Mesothelial cell of epicardium (in vitro differentiated cells): ENCODE measurements around the gene ABRAXAS1. TPM values are rescaled to one million over a fixed set of nuclear protein-coding genes. Genes with fewer than 3 reads are reported as not detected.

Experiments used
- DNase-seq, 2 experiments: peaks; one replicate each; pipeline ENCODE4 v3.0.0; 2021; ENCODE audit warnings: low spot score in 2 of 2; ENCODE audit not compliant: unreplicated experiment in 2 of 2
- H3K27ac Mint-ChIP-seq: 2 replicates; pipeline ENCODE4 v1.8.0; 2021; ENCODE audit warnings: mixed read lengths
- H3K27me3 Mint-ChIP-seq: 2 replicates; pipeline ENCODE4 v1.8.0; 2021; ENCODE audit warnings: low read depth, mixed read lengths
- H3K36me3 Mint-ChIP-seq: 2 replicates; pipeline ENCODE4 v1.8.0; 2021; ENCODE audit warnings: mixed read lengths
- H3K4me1 Mint-ChIP-seq: 2 replicates; pipeline ENCODE4 v1.8.0; 2021; ENCODE audit warnings: mixed read lengths
- H3K4me3 Mint-ChIP-seq: 2 replicates; pipeline ENCODE4 v1.8.0; 2021; ENCODE audit warnings: mild to moderate bottlenecking, moderate library complexity, mixed read lengths
- H3K9me3 Mint-ChIP-seq: 2 replicates; pipeline ENCODE4 v1.8.0; 2021; ENCODE audit warnings: mixed read lengths
- total RNA-seq: library from RNA; stranded (reverse); gene quantifications from 3 replicates; pipeline ENCODE4 v1.2.1, GENCODE V29; 2021
- TF ChIP-seq, protein P1 (sequence below): fragments of 200-600 bp; sonication (generic); IDR thresholded peaks from one replicate; pipeline ENCODE4 v1.5.0; 2021; ENCODE audit warnings: antibody characterized with exemption; ENCODE audit not compliant: unreplicated experiment

Gene ABRAXAS1
- total RNA-seq, 1 donor from 2014 or later = 23.2 TPM

DNA sequence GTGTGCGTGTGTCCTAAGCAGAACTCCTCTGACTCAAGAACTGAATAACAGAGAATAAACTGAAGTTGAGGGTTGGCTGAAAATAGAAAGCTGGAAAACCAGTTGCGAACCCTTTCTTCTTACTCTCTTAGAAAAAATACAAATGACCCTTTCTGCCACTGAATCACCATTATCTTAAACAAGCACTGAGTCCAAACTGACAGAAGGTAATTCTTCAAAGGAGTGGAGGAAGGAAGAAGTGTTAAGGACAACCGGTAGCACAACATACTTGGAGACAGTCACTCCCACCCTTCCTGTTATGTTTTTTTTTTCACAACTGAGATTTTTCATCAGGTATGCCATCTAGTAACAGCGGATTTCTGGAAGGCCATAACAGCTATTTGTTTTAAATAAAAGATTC, 67.3 kb downstream of the ABRAXAS1 start:
- Mint-ChIP-seq H3K9me3 (no peaks in the 10 kb centered on the region), H3K27ac (peak overlapping the region; percentile 78), H3K27me3 (no peaks in the 10 kb centered on the region), H3K4me3 (no peak overlapping the region), H3K4me1 (peaks cover 20% of the 10 kb centered on the region), H3K36me3 (peaks cover 15% of the 10 kb centered on the region)
- TF ChIP-seq, protein P1, sequence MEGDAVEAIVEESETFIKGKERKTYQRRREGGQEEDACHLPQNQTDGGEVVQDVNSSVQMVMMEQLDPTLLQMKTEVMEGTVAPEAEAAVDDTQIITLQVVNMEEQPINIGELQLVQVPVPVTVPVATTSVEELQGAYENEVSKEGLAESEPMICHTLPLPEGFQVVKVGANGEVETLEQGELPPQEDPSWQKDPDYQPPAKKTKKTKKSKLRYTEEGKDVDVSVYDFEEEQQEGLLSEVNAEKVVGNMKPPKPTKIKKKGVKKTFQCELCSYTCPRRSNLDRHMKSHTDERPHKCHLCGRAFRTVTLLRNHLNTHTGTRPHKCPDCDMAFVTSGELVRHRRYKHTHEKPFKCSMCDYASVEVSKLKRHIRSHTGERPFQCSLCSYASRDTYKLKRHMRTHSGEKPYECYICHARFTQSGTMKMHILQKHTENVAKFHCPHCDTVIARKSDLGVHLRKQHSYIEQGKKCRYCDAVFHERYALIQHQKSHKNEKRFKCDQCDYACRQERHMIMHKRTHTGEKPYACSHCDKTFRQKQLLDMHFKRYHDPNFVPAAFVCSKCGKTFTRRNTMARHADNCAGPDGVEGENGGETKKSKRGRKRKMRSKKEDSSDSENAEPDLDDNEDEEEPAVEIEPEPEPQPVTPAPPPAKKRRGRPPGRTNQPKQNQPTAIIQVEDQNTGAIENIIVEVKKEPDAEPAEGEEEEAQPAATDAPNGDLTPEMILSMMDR = no peak
- no peak for DNase-seq

DNA sequence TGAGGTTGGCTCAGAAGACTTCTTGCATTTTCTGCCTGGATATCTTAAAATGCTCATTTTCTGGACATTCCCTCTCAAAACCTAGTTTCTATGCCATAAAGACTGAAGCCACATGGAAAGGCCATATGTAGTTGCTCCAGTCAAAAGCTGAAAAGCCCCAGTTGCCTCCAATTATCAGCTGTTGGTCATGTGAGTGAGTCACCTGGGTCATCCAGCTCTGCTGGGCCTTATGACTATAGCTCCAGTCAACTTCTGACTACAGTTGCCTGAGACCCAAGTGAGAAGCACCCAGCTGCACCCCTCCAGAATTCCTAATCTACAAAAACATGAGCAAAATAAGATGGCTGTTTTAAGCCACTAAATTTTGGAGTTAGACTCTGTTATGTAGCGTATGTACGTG, 71.2 kb downstream of the ABRAXAS1 start:
- Mint-ChIP-seq H3K36me3 (peaks cover 11% of the 10 kb centered on the region), H3K4me3 (no peak overlapping the region), H3K9me3 (no peaks in the 10 kb centered on the region), H3K4me1 (peaks cover 22% of the 10 kb centered on the region), H3K27ac (no peak overlapping the region), H3K27me3 (no peaks in the 10 kb centered on the region)
- DNase-seq = no peak
- TF ChIP-seq, protein P1 = no peak

Other genes starting within 250 kb of the ABRAXAS1 start
- gene COQ2, start 200.3 kb downstream of the ABRAXAS1 start, total RNA-seq = 7.3 to 8.0 TPM (median 7.9 TPM) in 3 replicates
- 0.80 to 1.0 TPM (median 0.97 TPM) in 3 replicates for gene HPSE, start 150.3 kb downstream of the ABRAXAS1 start, total RNA-seq
- gene HELQ, start 29.3 kb downstream of the ABRAXAS1 start, total RNA-seq = 13.7 to 14.8 TPM (median 14.6 TPM) in 3 replicates
- gene MRPS18C, start 29.0 kb downstream of the ABRAXAS1 start, total RNA-seq = 39.2 to 43.8 TPM (median 43.1 TPM) in 3 replicates
- gene GPAT3, start 51.0 kb upstream of the ABRAXAS1 start, total RNA-seq = 0.18 to 0.35 TPM in 2 of 3 replicates, not detected in the other